Psoas muscle (tissue), 8 donors: ENCODE measurements around the gene PPP2R3A. TPM values are rescaled to one million over a fixed set of nuclear protein-coding genes. Genes with fewer than 3 reads are reported as not detected.
A peak's percentile ranks its signal among the peaks of the same experiment; 100 is the strongest.

Source experiments
- ATAC-seq, 4 donors: fragments of 200-7000 bp; cut with Tn5 transposase; one replicate each; pipeline ENCODE4 v1.9.1; 2020; ENCODE audit warnings: moderate library complexity in 3 of 4, mild to moderate bottlenecking in 2 of 4
- DNase-seq, 2 donors: peaks; one replicate each; pipeline ENCODE4 v3.0.0-alpha.2; 2020
- H3K27ac ChIP-seq: fragments of 200-600 bp; one replicate; pipeline ENCODE4 v1.8.0; 2022
- H3K27me3 ChIP-seq, 3 donors: fragments of 200-600 bp in 1 of 3; one replicate each; pipeline versions ENCODE4 v1.6.1 to v1.8.0; 2013 to 2022; ENCODE audit warnings: low read length in 2 of 3, mild to moderate bottlenecking in 2 of 3, moderate library complexity in 1 of 3; ENCODE audit not compliant: insufficient read depth in 3 of 3
- H3K36me3 ChIP-seq, 2 donors: fragments of 200-600 bp in 1 of 2; one replicate each; pipeline versions ENCODE4 v1.6.1 to v1.8.0; 2013 to 2022; ENCODE audit warnings: low read depth in 1 of 2, mild to moderate bottlenecking in 1 of 2, moderate library complexity in 1 of 2; ENCODE audit not compliant: insufficient read depth in 1 of 2
- H3K4me1 ChIP-seq: fragments of 200-600 bp; one replicate; pipeline ENCODE4 v1.8.0; 2022
- H3K4me3 ChIP-seq: fragments of 200-600 bp; one replicate; pipeline ENCODE4 v1.8.0; 2022; ENCODE audit warnings: mild to moderate bottlenecking
- H3K9me3 ChIP-seq: fragments of 200-600 bp; one replicate; pipeline ENCODE4 v1.8.0; 2022
- WGBS, 3 donors: extraction: QIAGEN DNeasy Blood & Tissue Kit; methylation state at CpG; one replicate each; pipeline versions ENCODE4 v1.1.6 to v1.1.7; 2013; 5-methylcytosine and 5-hydroxymethylcytosine counted together
- intact Hi-C, 2 donors: fragments of 100-400 bp; cut with DNase I; formaldehyde crosslinking; loops; one replicate each; pipeline versions ENCODE4 v1.11.0 to v1.14.2; 2022
- polyA plus RNA-seq, 3 donors: library from polyadenylated mRNA; stranded (reverse); fragments of 200-250 nt; gene quantifications; one replicate each; pipeline ENCODE4 v1.2.3, GENCODE V29; 2013
- total RNA-seq, 4 donors: library from RNA; stranded (reverse); fragmentation: NEBNext Ultra II Directional in 2 of 4; extraction: Animal tissue kit (Norgen Biotek cat#: 25700) in 2 of 4; gene quantifications; one replicate each; pipeline versions ENCODE4 v1.2.1 to v1.2.4, GENCODE V29; 2021 to 2023
- TF ChIP-seq, protein P1 (sequence below): fragments of 200-600 bp; IDR thresholded peaks from one replicate; pipeline ENCODE4 v1.8.0; 2022; ENCODE audit warnings: antibody characterized with exemption
- donor health status: healthy with polysubstance abuse.
- donor health status: DM: no; HTN: no; CAD: no; lungs with moderate emphysema.
- donor health status: Bipolar disorder and iron deficiency.
- donor health status: healthy.
- donor health status: DM: yes; HTN: yes; CAD: no.
- donor health status: DM: no; HTN: no; CAD: no.
- donor health status: DM: no; HTN: no; CAD: no.
- donor health status: DM: yes; HTN: yes; CAD: no.

The PPP2R3A gene
- total and polyA plus RNA-seq, 7 donors: 5.4 to 134 (median 45.5) TPM

GRCh38 chr3:135917927-135918597 is 47.5 kb upstream of the PPP2R3A start:
- H3K27ac ChIP-seq: no peak overlapping the region
- intact Hi-C loops: loop anchor here (2.0 to 5.0 kb wide), 2 partner anchors 49 to 125 kb away; partner anchors contain the start of gene PPP2R3A (in 1 of the 2)

GRCh38 chr3:135918600-135918999 is 46.9 kb upstream of the PPP2R3A start:
- WGBS, 3 donors: 9 to 24% (median 10%) methylated on average over 1 of the region's 1 CpG
- H3K27ac ChIP-seq: no peak overlapping the region
- ATAC-seq: peak; percentile 77 to 92 (median 82)
- H3K4me1 ChIP-seq: peaks cover 11% of the 10 kb centered on the region
- no peak overlapping the region for H3K4me3 ChIP-seq
- no peaks in the 10 kb centered on the region for H3K27me3 ChIP-seq
- TF ChIP-seq, protein P1, sequence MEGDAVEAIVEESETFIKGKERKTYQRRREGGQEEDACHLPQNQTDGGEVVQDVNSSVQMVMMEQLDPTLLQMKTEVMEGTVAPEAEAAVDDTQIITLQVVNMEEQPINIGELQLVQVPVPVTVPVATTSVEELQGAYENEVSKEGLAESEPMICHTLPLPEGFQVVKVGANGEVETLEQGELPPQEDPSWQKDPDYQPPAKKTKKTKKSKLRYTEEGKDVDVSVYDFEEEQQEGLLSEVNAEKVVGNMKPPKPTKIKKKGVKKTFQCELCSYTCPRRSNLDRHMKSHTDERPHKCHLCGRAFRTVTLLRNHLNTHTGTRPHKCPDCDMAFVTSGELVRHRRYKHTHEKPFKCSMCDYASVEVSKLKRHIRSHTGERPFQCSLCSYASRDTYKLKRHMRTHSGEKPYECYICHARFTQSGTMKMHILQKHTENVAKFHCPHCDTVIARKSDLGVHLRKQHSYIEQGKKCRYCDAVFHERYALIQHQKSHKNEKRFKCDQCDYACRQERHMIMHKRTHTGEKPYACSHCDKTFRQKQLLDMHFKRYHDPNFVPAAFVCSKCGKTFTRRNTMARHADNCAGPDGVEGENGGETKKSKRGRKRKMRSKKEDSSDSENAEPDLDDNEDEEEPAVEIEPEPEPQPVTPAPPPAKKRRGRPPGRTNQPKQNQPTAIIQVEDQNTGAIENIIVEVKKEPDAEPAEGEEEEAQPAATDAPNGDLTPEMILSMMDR: peak; percentile 69
- H3K9me3 ChIP-seq: no peaks in the 10 kb centered on the region
- intact Hi-C loops: loop anchor here (2.0 to 5.0 kb wide), 2 partner anchors 49 to 124 kb away; partner anchors contain the start of gene PPP2R3A (in 1 of the 2)
- no peak for DNase-seq
- no peaks in the 10 kb centered on the region for H3K36me3 ChIP-seq

More at GRCh38 chr3:135917927-135918597, 47.5 kb upstream of the PPP2R3A start:
- WGBS, 3 donors: 76 to 90% (median 77%) methylated on average over 8 of the region's 8 CpGs
- Histone ChIP-seq H3K36me3 (no peaks in the 10 kb centered on the region), H3K9me3 (no peaks in the 10 kb centered on the region), H3K4me1 (peaks cover 11% of the 10 kb centered on the region), H3K27me3 (no peaks in the 10 kb centered on the region), H3K4me3 (no peak overlapping the region)
- TF ChIP-seq, protein P1: no peak
- DNase-seq (no peak), ATAC-seq (peak in 3 of 4 donors; percentile 43 to 63 (median 49))

- Histone ChIP-seq H3K27ac (no peak overlapping the region), H3K4me1 (peaks cover 11% of the 10 kb centered on the region), H3K36me3 (no peaks in the 10 kb centered on the region), H3K4me3 (no peak overlapping the region), H3K9me3 (no peaks in the 10 kb centered on the region), H3K27me3 (no peaks in the 10 kb centered on the region)
- DNase-seq: no peak
- TF ChIP-seq, protein P1: no peak
- intact Hi-C loops: loop anchor here in 1 of 2 donors (5.0 kb wide), 1 partner anchor 47 kb away; the partner anchor contains the start of gene PPP2R3A
- no peak for ATAC-seq
- WGBS, 3 donors: 83 to 91% (median 88%) methylated on average over 2 of the region's 2 CpGs
These were observed 45.3 kb upstream of the PPP2R3A start for GRCh38 chr3:135920275-135920674.

DNA sequence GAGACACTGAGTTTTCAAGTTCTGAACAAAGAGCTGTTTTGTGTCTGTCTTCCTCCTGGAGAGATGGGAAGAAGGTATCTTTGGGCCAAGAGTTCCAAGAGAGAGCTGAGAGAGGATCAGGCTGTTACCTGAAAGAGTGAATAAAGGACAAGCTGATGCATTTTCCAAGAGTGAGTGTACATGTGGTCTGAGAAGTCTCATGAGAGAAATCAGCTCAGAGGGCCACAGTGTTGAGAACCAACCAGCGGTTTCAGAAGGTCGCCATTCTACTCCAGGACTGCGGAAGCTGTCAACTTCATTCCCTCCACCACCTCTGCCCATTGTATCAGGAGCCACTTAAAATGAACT is 42.7 kb upstream of the PPP2R3A start:
- intact Hi-C loops: loop anchor here in 1 of 2 donors (5.0 kb wide), 1 partner anchor 44 kb away; the partner anchor contains the start of gene PPP2R3A
- Histone ChIP-seq H3K9me3 (no peaks in the 10 kb centered on the region), H3K4me1 (no peaks in the 10 kb centered on the region), H3K36me3 (no peaks in the 10 kb centered on the region), H3K4me3 (no peak overlapping the region), H3K27ac (no peak overlapping the region), H3K27me3 (no peaks in the 10 kb centered on the region)
- ATAC-seq (no peak), DNase-seq (no peak)
- TF ChIP-seq, protein P1: no peak
- WGBS, 3 donors: 90 to 93% (median 92%) methylated on average over 3 of the region's 3 CpGs
